Loucy (cell line): ENCODE measurements around the gene KISS1.
A peak's percentile ranks its signal among the peaks of the same experiment; 100 is the strongest.

ENCODE experiments used
- H2AFZ ChIP-seq: fragments of 200-600 bp; sonication (generic); 2 replicates; pipeline ENCODE4 v1.6.0; 2016; ENCODE audit warnings: antibody characterized with exemption, mild to moderate bottlenecking, low read length, moderate library complexity
- H3F3A ChIP-seq: fragments of 200-600 bp; 2 replicates; pipeline ENCODE4 v1.6.0; 2016; ENCODE audit warnings: antibody characterized with exemption, low read depth, mild to moderate bottlenecking
- H3K27me3 ChIP-seq: fragments of 200-600 bp; sonication (generic); 2 replicates; pipeline ENCODE4 v1.6.1; 2014; ENCODE audit warnings: low read length, mild to moderate bottlenecking; ENCODE audit not compliant: insufficient read depth, poor library complexity, severe bottlenecking
- H3K36me3 ChIP-seq: fragments of 200-600 bp; sonication (generic); 2 replicates; pipeline ENCODE4 v1.6.1; 2016; ENCODE audit warnings: low read length; ENCODE audit not compliant: insufficient read depth
- H3K4me1 ChIP-seq: fragments of 200-600 bp; sonication (generic); 2 replicates; pipeline ENCODE4 v1.5.1; 2014; ENCODE audit warnings: low read length, mild to moderate bottlenecking; ENCODE audit not compliant: insufficient read depth, poor library complexity, severe bottlenecking
- H3K4me2 ChIP-seq: fragments of 200-600 bp; sonication (generic); 2 replicates; pipeline ENCODE4 v1.6.0; 2014; ENCODE audit warnings: antibody characterized with exemption, low read length, low read depth, mild to moderate bottlenecking; ENCODE audit not compliant: poor library complexity, severe bottlenecking
- H3K4me3 ChIP-seq: fragments of 200-600 bp; sonication (generic); 2 replicates; pipeline ENCODE4 v1.5.1; 2014; ENCODE audit warnings: low read length, mild to moderate bottlenecking, mixed read lengths; ENCODE audit not compliant: poor library complexity, severe bottlenecking
- H3K79me2 ChIP-seq: fragments of 200-600 bp; sonication (generic); 2 replicates; pipeline ENCODE4 v1.6.1; 2014; ENCODE audit warnings: low read length; ENCODE audit not compliant: insufficient read depth
- H3K9ac ChIP-seq: fragments of 200-600 bp; sonication (generic); 2 replicates; pipeline ENCODE4 v1.6.0; 2014; ENCODE audit warnings: mild to moderate bottlenecking, low read depth, low read length, moderate library complexity; ENCODE audit not compliant: poor library complexity, severe bottlenecking
- H3K9me2 ChIP-seq: fragments of 200-600 bp; sonication (generic); replicated peaks from 2 replicates; pipeline ENCODE4 v1.6.1; 2016; ENCODE audit warnings: low read depth, low read length, mixed read lengths
- H3K9me3 ChIP-seq: fragments of 200-600 bp; sonication (generic); 2 replicates; pipeline ENCODE4 v1.6.1; 2014; ENCODE audit warnings: mild to moderate bottlenecking, antibody characterized with exemption, low read length, low read depth; ENCODE audit not compliant: insufficient read depth
- H4K20me1 ChIP-seq: fragments of 200-600 bp; sonication (generic); 2 replicates; pipeline ENCODE4 v1.6.0; 2014; ENCODE audit warnings: antibody characterized with exemption, low read length, mild to moderate bottlenecking; ENCODE audit not compliant: insufficient read depth, poor library complexity, severe bottlenecking
- CTCF ChIP-seq: fragments of 200-600 bp; sonication (generic); conservative IDR thresholded peaks from 2 replicates; pipeline ENCODE4 v1.5.1; 2014; ENCODE audit warnings: mild to moderate bottlenecking, antibody characterized with exemption, low read length
- EZH2phosphoT487 ChIP-seq: fragments of 200-600 bp; IDR thresholded peaks from 2 replicates; pipeline ENCODE4 v1.6.1; 2018; ENCODE audit warnings: antibody characterized with exemption, mild to moderate bottlenecking, moderate library complexity, borderline replicate concordance

Gene KISS1

GRCh38 chr1:204197068-204197467 is 777 bp upstream of the KISS1 start:
- Histone ChIP-seq H3K9me3 (no peaks in the 10 kb centered on the region), H3F3A (no peaks in the 10 kb centered on the region), H3K36me3 (no peaks in the 10 kb centered on the region), H3K4me3 (no peak overlapping the region), H3K4me2 (no peak overlapping the region), H3K9me2 (no peaks in the 10 kb centered on the region), H2AFZ (0 out of 2 replicates have a peak overlapping the region, but pooled peaks have one; percentile 1), H3K79me2 (no peaks in the 10 kb centered on the region), H4K20me1 (no peaks in the 10 kb centered on the region), H3K4me1 (no peaks in the 10 kb centered on the region), H3K27me3 (no peaks in the 10 kb centered on the region), H3K9ac (no peak overlapping the region)
- no peak for TF ChIP-seq EZH2phosphoT487
- no peak for TF ChIP-seq CTCF

- Histone ChIP-seq H3K4me3 (no peak overlapping the region), H3K9me3 (no peaks in the 10 kb centered on the region), H3K4me2 (no peak overlapping the region), H3K79me2 (no peaks in the 10 kb centered on the region), H3K9ac (no peak overlapping the region), H4K20me1 (no peaks in the 10 kb centered on the region), H3K9me2 (no peaks in the 10 kb centered on the region), H2AFZ (no peak overlapping the region), H3F3A (no peaks in the 10 kb centered on the region), H3K27me3 (no peaks in the 10 kb centered on the region), H3K4me1 (no peaks in the 10 kb centered on the region), H3K36me3 (no peaks in the 10 kb centered on the region)
- TF ChIP-seq CTCF (no peak), EZH2phosphoT487 (no peak)
Observed at GRCh38 chr1:204194771-204195170, 1.5 kb downstream of the KISS1 start.

GRCh38 chr1:204194080-204194479 is 2.2 kb downstream of the KISS1 start:
- no peaks in the 10 kb centered on the region for H3K9me2 ChIP-seq
- H3F3A ChIP-seq = no peaks in the 10 kb centered on the region
- H3K79me2 ChIP-seq = no peaks in the 10 kb centered on the region
- H3K4me3 ChIP-seq = no peak overlapping the region
- H3K9me3 ChIP-seq = no peaks in the 10 kb centered on the region
- no peaks in the 10 kb centered on the region for H3K27me3 ChIP-seq
- H3K4me2 ChIP-seq = no peak overlapping the region
- TF ChIP-seq EZH2phosphoT487 (no peak), CTCF (no peak)
- no peaks in the 10 kb centered on the region for H4K20me1 ChIP-seq
- H3K4me1 ChIP-seq = no peaks in the 10 kb centered on the region
- no peak overlapping the region for H3K9ac ChIP-seq
- H2AFZ ChIP-seq = no peak overlapping the region
- H3K36me3 ChIP-seq = no peaks in the 10 kb centered on the region
